ENCODE data around the gene CKB.

Gene CKB

DNA sequence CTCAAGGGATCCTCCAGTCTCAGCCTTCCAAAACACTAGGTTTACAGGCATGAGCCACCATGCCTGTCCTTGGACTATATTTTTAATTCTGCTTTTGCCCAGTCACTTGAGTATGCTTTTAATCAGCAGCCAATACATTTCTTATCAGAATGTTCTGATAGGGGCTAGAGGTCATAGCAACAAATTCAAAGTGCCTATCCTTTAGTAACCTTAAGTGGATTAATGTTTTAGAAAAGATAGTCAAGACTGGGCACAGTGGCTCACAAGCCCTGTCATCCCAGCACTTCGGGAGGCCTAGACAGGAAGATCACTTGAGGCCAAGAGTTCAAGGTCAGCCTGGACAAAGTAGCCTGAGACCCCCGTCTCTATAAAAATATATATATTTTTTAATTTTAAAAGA lies 37.1 kb downstream of the CKB start:
- DNase-seq (ENCODE audit: low read depth): no peak

DNA sequence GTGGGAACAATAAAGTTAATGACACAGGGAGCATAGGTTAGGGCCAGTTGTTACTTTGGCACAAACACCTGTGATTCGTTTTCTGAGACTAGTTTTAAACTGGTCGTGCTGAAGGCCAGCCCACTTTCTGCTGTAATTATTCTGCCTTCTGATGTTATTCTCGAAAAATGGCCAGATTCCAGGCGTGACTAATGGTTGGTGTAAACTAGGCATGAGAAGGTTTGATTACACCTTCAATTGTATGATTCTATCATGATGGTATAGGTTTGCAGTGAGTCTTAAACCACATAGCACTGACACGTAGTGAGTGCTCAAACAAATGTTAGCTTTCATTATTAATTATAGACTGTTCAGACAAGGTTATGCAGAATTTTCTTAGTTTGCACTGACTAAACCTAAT lies 39.0 kb downstream of the CKB start:
- no peak for DNase-seq (ENCODE audit: low read depth)

DNA sequence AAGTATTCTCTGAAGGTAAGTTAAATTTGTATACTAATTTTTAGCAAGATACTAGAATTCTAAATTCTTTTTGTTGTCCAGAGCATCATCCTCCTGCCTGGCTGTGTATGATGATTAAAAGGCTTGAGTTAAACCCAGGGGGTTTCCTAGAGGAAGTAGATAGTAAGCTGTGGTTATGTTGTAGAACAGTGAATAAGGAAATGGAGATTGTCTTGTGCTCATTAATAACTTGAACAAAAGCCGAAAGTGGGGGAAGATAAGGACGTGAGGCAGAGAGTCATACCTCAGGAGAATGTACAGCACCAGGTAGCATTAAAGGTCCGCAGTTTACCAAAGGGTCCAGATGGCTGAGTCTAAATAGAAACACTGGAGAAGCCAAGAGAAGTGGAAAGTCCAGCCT lies 42.0 kb downstream of the CKB start:
- DNase-seq (ENCODE audit: low read depth): no peak

DNA sequence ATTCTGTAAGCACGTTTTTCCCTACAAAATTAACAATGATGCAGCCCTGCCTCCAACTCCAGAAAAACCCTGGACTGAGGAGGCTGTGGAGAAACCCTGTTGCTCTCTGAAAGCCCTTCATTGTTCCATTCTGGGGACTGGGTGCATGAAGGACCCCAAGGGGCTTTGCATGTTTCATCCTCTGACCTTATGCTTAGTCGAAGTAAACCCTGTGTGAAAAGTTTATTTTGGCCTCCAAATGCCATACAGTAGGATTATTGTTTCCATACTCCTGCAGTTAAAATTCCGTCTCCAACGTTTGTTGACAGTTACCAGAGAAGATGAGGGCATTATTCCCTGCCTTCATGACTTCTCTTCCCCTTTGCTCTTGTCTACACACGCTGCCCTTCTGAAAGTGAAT lies 46.0 kb downstream of the CKB start:
- no peak for DNase-seq (ENCODE audit: low read depth)

DNA sequence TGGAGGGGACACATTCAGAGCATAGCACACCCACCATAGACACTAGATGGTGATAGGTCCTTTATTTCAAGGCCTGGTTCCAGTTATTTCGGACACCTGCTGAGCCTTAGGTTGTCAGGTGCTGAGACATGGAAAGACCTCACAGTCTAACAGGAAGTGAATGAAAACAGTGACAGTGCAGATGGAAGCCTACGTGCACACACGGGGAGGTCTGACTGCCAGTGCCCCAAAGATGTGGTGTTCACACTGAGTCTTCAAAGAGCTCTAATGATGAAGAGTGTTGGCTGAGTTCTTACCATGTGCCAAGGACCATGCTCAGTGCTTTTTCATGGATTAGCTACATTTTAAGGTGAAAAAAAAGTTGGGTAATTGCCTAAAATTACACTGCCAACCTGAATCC lies 46.6 kb downstream of the CKB start:
- no peak for DNase-seq (ENCODE audit: low read depth)

DNA sequence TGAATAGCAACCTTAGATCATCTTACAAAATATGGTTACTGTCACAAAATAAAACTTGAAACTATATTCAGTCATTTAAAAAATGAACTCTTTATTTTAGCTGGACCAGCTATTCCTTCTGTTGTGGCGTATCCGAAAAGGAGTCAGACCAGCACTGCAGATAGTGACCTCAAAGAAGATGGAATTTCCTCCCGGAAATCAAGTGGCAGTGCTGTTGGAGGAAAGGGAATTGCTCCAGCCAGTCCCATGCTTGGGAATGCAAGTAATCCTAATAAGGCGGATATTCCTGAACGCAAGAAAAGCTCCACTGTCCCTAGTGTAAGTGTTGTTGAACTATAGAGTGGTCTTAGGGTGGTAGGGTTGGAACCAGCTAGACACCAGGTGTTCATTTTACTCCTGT lies 47.7 kb downstream of the CKB start:
- DNase-seq (ENCODE audit: low read depth): no peak

DNA sequence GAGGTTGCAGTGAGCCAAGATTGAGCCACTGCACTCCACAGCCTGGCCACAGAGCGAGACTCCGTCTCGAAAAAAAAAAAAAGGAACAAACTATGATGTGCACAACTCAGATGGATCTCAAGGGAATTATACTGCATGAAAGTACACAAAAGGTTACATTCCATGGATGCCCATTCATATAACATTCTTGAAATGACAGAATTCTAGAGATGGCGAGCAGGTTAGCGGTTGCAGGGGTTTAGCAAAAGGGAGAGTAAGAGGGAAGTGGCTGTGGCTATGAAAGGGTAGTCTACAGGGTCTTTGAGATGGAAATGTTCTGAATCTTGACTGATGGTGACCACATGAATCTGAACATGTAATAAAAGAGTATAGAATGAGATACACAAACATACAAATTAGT lies 49.7 kb downstream of the CKB start:
- DNase-seq (ENCODE audit: low read depth): no peak
